ENCODE results near the gene SGPL1. TPM values are rescaled to one million over a fixed set of nuclear protein-coding genes. Genes with fewer than 3 reads are reported as not detected.

SGPL1 gene
- total RNA-seq, 1 donor from 2014 or later, result 51.5 TPM

DNA sequence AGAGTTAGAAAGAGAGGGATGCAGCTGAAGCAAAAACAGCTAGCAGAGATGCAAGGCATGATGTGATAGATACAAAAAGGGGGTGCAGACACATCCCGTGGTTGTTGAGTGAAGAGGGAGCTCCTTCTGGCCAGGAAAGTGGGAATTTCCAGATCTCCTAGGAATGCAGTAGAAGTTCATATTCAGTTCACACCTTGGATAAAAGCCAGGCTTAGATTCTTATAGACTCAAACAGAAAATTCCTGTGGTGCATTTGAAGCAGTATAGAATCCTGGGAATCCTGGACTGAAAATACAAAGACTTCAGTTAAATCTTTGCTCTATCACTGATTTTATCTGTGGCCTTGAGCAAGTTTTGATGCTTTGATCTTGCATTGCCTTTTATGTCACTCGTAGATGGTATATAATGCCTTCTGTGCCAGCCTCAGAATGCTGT, 33.9 kb downstream of the SGPL1 start:
- Mint-ChIP-seq H3K4me1 (no peaks in the 10 kb centered on the region), H3K27me3 (ENCODE audit: insufficient read depth, low read depth) (no peaks in the 10 kb centered on the region), H3K9me3 (no peaks in the 10 kb centered on the region), H3K4me3 (no peak overlapping the region), H3K36me3 (peaks cover 12% of the 10 kb centered on the region), H3K27ac (no peak overlapping the region)
- no peak for DNase-seq (ENCODE audit: low spot score)
- TF ChIP-seq EZH2phosphoT487 (IDR thresholded peaks at IDR 0.05) (no peak), EZH2 (IDR thresholded peaks at IDR 0.05) (no peak)
- TF ChIP-seq, protein P1, sequence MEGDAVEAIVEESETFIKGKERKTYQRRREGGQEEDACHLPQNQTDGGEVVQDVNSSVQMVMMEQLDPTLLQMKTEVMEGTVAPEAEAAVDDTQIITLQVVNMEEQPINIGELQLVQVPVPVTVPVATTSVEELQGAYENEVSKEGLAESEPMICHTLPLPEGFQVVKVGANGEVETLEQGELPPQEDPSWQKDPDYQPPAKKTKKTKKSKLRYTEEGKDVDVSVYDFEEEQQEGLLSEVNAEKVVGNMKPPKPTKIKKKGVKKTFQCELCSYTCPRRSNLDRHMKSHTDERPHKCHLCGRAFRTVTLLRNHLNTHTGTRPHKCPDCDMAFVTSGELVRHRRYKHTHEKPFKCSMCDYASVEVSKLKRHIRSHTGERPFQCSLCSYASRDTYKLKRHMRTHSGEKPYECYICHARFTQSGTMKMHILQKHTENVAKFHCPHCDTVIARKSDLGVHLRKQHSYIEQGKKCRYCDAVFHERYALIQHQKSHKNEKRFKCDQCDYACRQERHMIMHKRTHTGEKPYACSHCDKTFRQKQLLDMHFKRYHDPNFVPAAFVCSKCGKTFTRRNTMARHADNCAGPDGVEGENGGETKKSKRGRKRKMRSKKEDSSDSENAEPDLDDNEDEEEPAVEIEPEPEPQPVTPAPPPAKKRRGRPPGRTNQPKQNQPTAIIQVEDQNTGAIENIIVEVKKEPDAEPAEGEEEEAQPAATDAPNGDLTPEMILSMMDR (IDR thresholded peaks at IDR 0.05), result no peak
- no peak overlapping the region for H3K4me2 ChIP-seq
- peaks cover 5% of the 10 kb centered on the region for H4K20me1 ChIP-seq (ENCODE audit: low read depth)
- H3F3A ChIP-seq (ENCODE audit: low read depth), result no peaks in the 10 kb centered on the region
- H3K36me3 ChIP-seq, result peaks cover 5% of the 10 kb centered on the region
- H3K9me3 ChIP-seq (ENCODE audit: low read depth), result no peaks in the 10 kb centered on the region
- no peaks in the 10 kb centered on the region for H3K4me1 ChIP-seq
- no peak overlapping the region for H2AFZ ChIP-seq (replicated peaks)
- H3K27ac ChIP-seq, result no peak overlapping the region
- no peaks in the 10 kb centered on the region for H3K79me2 ChIP-seq (ENCODE audit: low read depth)
- H3K4me3 ChIP-seq, result no peak overlapping the region
- no peak overlapping the region for H3K9ac ChIP-seq
- no peaks in the 10 kb centered on the region for H3K27me3 ChIP-seq

DNA sequence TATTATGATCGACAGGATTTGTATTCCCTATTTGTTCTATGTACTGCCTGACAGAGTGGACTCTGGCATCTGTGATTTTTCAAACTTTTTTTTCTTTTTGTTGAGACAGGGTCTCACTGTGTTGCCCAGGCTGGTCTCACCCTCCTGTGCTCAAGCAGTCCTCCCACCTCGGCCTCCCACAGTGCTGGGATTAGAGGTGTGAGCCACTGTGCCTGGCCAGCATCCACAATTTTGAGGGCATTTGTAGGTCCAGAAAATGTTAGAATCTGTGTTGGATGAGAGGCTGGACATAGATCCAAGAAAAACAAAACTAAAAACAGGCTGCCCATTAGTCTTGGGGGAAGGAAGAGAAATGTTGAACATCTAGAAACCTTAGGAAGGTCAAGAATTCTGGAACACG, 34.3 kb downstream of the SGPL1 start:
- no peaks in the 10 kb centered on the region for H3K4me1 ChIP-seq
- no peak overlapping the region for H3K4me3 ChIP-seq
- H2AFZ ChIP-seq (replicated peaks), result no peak overlapping the region
- H3K4me2 ChIP-seq, result no peak overlapping the region
- H4K20me1 ChIP-seq (ENCODE audit: low read depth), result peaks cover 5% of the 10 kb centered on the region
- H3K27ac Mint-ChIP-seq, result no peak overlapping the region
- H3K27me3 Mint-ChIP-seq (ENCODE audit: insufficient read depth, low read depth), result no peaks in the 10 kb centered on the region
- H3K27ac ChIP-seq, result no peak overlapping the region
- no peaks in the 10 kb centered on the region for H3K79me2 ChIP-seq (ENCODE audit: low read depth)
- H3K9ac ChIP-seq, result no peak overlapping the region
- no peaks in the 10 kb centered on the region for H3K27me3 ChIP-seq
- H3K4me1 Mint-ChIP-seq, result no peaks in the 10 kb centered on the region
- TF ChIP-seq EZH2 (IDR thresholded peaks at IDR 0.05) (no peak), EZH2phosphoT487 (IDR thresholded peaks at IDR 0.05) (no peak)
- TF ChIP-seq, protein P1 (IDR thresholded peaks at IDR 0.05), result no peak
- H3K36me3 Mint-ChIP-seq, result peaks cover 12% of the 10 kb centered on the region
- no peak overlapping the region for H3K4me3 Mint-ChIP-seq
- H3K9me3 ChIP-seq (ENCODE audit: low read depth), result no peaks in the 10 kb centered on the region
- peaks cover 10% of the 10 kb centered on the region for H3K36me3 ChIP-seq
- no peaks in the 10 kb centered on the region for H3K9me3 Mint-ChIP-seq
- no peak for DNase-seq (ENCODE audit: low spot score)
- H3F3A ChIP-seq (ENCODE audit: low read depth), result no peaks in the 10 kb centered on the region

DNA sequence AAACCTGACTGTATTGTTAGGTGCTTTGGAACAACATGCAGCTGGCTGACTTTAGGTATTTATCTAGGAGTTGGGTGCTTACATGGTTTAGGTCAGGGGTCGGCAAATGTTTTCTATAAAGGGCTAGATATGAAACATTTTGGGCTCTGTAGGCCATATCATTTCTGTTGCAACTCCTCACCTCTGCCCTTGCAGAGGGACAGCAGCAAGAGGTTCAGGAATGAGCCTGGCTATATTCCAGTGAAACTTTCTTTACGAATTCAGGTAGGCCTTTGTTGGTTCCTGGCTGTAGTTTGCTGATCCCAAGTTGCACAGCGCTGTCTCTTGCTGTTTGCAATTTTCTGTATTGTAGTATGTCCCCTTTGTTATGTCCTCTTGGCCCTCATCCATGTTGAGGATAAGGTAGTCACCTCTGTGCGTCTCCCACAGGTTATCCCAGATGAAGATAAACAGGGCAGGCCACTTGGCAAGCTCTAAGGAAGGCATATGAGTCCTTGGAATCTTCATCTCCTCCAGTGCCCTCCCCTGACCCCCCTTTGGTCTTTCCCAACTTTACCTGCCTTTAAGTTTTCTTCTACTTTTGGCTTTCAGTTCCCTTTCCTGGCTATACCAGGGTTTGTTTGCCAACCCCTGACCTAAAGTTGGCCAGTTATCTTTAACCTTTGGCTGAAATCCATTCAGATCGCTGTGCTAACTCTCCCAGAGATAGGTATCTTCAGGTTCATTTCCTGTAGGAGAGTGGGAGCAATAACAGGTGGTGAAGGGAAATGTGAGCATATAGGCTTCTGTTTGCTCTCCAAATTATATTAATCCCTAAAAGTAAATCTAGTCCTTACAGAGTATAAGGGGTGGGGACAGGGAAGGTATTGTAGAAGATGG, 36.1 kb downstream of the SGPL1 start:
- Mint-ChIP-seq H3K9me3 (no peaks in the 10 kb centered on the region), H3K27me3 (ENCODE audit: insufficient read depth, low read depth) (no peaks in the 10 kb centered on the region)
- H2AFZ ChIP-seq (replicated peaks), result no peak overlapping the region

More for the DNA sequence above, 36.1 kb downstream of the SGPL1 start:
- peaks cover 10% of the 10 kb centered on the region for H3K36me3 ChIP-seq
- H3K27me3 ChIP-seq, result no peaks in the 10 kb centered on the region
- peaks cover 5% of the 10 kb centered on the region for H4K20me1 ChIP-seq (ENCODE audit: low read depth)
- TF ChIP-seq, protein P1 (IDR thresholded peaks at IDR 0.05), result no peak
- TF ChIP-seq EZH2phosphoT487 (IDR thresholded peaks at IDR 0.05) (no peak), EZH2 (IDR thresholded peaks at IDR 0.05) (no peak)
- H3K9ac ChIP-seq, result no peak overlapping the region
- H3K4me1 ChIP-seq, result no peaks in the 10 kb centered on the region
- no peak overlapping the region for H3K27ac ChIP-seq
- no peaks in the 10 kb centered on the region for H3F3A ChIP-seq (ENCODE audit: low read depth)
- Mint-ChIP-seq H3K4me1 (no peaks in the 10 kb centered on the region), H3K36me3 (peaks cover 14% of the 10 kb centered on the region), H3K4me3 (no peak overlapping the region), H3K27ac (no peak overlapping the region)
- no peak overlapping the region for H3K4me3 ChIP-seq
- no peak overlapping the region for H3K4me2 ChIP-seq
- no peaks in the 10 kb centered on the region for H3K9me3 ChIP-seq (ENCODE audit: low read depth)
- H3K79me2 ChIP-seq (ENCODE audit: low read depth), result no peaks in the 10 kb centered on the region
- DNase-seq (ENCODE audit: low spot score), result no peak

Measured in neural progenitor cell (in vitro differentiated cells).